ENCODE data around the gene ATXN1. TPM values are rescaled to one million over a fixed set of nuclear protein-coding genes. Genes with fewer than 3 reads are reported as not detected.

ATXN1 gene
- polyA plus RNA-seq, 1 donor from 2014 or later, result 28.2 TPM

DNA sequence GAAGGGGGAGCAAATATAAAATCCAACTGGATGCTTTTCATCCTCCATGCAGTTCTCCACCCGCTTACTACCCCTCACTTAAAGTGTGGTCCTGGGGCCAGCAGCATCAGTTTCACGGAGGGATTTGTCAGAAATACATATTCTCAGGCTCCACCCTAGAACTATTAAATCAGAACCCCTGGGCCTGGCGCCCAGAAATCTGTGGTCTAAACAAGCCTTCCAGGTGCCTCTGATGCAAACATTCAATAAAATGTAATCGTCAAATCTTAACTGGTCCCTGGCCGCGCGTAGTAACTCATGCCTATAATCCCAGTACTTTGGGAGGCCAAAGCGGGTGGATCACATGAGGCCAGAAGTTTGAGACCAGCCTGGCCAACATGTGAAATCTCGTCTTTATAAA is 47.7 kb downstream of the ATXN1 start:
- H3K9me3 ChIP-seq (ENCODE audit: low read length), result no peaks in the 10 kb centered on the region
- no peaks in the 10 kb centered on the region for H3K9me2 ChIP-seq (ENCODE audit: insufficient read depth, low read length)
- H3K27me3 ChIP-seq (ENCODE audit: insufficient read depth, low read depth, low read length), result no peaks in the 10 kb centered on the region
- H3K36me3 ChIP-seq (ENCODE audit: insufficient read depth, low read length), result peaks cover 3% of the 10 kb centered on the region
- no peak overlapping the region for H3K4me3 ChIP-seq (ENCODE audit: low read length)
- no peak overlapping the region for H2AFZ ChIP-seq (ENCODE audit: low read depth, low read length)
- no peaks in the 10 kb centered on the region for H3K79me2 ChIP-seq (replicated peaks; ENCODE audit: insufficient read depth, low read length)
- H4K20me1 ChIP-seq (ENCODE audit: insufficient read depth), result no peaks in the 10 kb centered on the region
- H3K27ac ChIP-seq (ENCODE audit: low read length), result no peak overlapping the region
- no peak overlapping the region for H3K4me2 ChIP-seq (ENCODE audit: low read length)
- TF ChIP-seq MXI1 (conservative IDR thresholded peaks at IDR 0.05; ENCODE audit: poor library complexity, severe bottlenecking) (no peak), SMC3 (conservative IDR thresholded peaks at IDR 0.05; ENCODE audit: poor library complexity) (no peak), EP300 (conservative IDR thresholded peaks at IDR 0.05; ENCODE audit: poor library complexity, severe bottlenecking) (no peak), TAF1 (IDR thresholded peaks at IDR 0.05; ENCODE audit: low read depth) (no peak), REST (IDR thresholded peaks at IDR 0.05; ENCODE audit: borderline replicate concordance) (no peak), RAD21 (conservative IDR thresholded peaks at IDR 0.05) (no peak), POLR2AphosphoS5 (IDR thresholded peaks at IDR 0.05) (no peak), EZH2 (IDR thresholded peaks at IDR 0.05; ENCODE audit: borderline replicate concordance, insufficient read depth, low read length, poor library complexity, severe bottlenecking) (no peak)
- TF ChIP-seq, protein P1, sequence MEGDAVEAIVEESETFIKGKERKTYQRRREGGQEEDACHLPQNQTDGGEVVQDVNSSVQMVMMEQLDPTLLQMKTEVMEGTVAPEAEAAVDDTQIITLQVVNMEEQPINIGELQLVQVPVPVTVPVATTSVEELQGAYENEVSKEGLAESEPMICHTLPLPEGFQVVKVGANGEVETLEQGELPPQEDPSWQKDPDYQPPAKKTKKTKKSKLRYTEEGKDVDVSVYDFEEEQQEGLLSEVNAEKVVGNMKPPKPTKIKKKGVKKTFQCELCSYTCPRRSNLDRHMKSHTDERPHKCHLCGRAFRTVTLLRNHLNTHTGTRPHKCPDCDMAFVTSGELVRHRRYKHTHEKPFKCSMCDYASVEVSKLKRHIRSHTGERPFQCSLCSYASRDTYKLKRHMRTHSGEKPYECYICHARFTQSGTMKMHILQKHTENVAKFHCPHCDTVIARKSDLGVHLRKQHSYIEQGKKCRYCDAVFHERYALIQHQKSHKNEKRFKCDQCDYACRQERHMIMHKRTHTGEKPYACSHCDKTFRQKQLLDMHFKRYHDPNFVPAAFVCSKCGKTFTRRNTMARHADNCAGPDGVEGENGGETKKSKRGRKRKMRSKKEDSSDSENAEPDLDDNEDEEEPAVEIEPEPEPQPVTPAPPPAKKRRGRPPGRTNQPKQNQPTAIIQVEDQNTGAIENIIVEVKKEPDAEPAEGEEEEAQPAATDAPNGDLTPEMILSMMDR (IDR thresholded peaks at IDR 0.05; ENCODE audit: poor library complexity, severe bottlenecking), result no peak
- H3F3A ChIP-seq (ENCODE audit: insufficient read depth, low read length, poor library complexity, severe bottlenecking), result no peaks in the 10 kb centered on the region
- no peak overlapping the region for H3K9ac ChIP-seq (ENCODE audit: low read length)

GRCh38 chr6:16712931-16713484 is 48.3 kb downstream of the ATXN1 start:
- Histone ChIP-seq H3K9me3 (ENCODE audit: low read length) (no peaks in the 10 kb centered on the region), H3K9me2 (ENCODE audit: insufficient read depth, low read length) (no peaks in the 10 kb centered on the region), H4K20me1 (ENCODE audit: insufficient read depth) (no peaks in the 10 kb centered on the region), H3F3A (ENCODE audit: insufficient read depth, low read length, poor library complexity, severe bottlenecking) (no peaks in the 10 kb centered on the region), H2AFZ (ENCODE audit: low read depth, low read length) (no peak overlapping the region), H3K36me3 (ENCODE audit: insufficient read depth, low read length) (peaks cover 3% of the 10 kb centered on the region), H3K27ac (ENCODE audit: low read length) (no peak overlapping the region), H3K27me3 (ENCODE audit: insufficient read depth, low read depth, low read length) (no peaks in the 10 kb centered on the region), H3K4me2 (ENCODE audit: low read length) (no peak overlapping the region), H3K79me2 (replicated peaks; ENCODE audit: insufficient read depth, low read length) (no peaks in the 10 kb centered on the region), H3K4me3 (ENCODE audit: low read length) (no peak overlapping the region), H3K9ac (ENCODE audit: low read length) (no peak overlapping the region)
- no peak for TF ChIP-seq SMC3 (conservative IDR thresholded peaks at IDR 0.05; ENCODE audit: poor library complexity)
- no peak for TF ChIP-seq EP300 (conservative IDR thresholded peaks at IDR 0.05; ENCODE audit: poor library complexity, severe bottlenecking)
- TF ChIP-seq TAF1 (IDR thresholded peaks at IDR 0.05; ENCODE audit: low read depth), result no peak
- TF ChIP-seq, protein P1 (IDR thresholded peaks at IDR 0.05; ENCODE audit: poor library complexity, severe bottlenecking), result no peak
- TF ChIP-seq EZH2 (IDR thresholded peaks at IDR 0.05; ENCODE audit: borderline replicate concordance, insufficient read depth, low read length, poor library complexity, severe bottlenecking), result no peak
- TF ChIP-seq MXI1 (conservative IDR thresholded peaks at IDR 0.05; ENCODE audit: poor library complexity, severe bottlenecking), result no peak
- TF ChIP-seq POLR2AphosphoS5 (IDR thresholded peaks at IDR 0.05), result no peak
- no peak for TF ChIP-seq RAD21 (conservative IDR thresholded peaks at IDR 0.05)
- no peak for TF ChIP-seq REST (IDR thresholded peaks at IDR 0.05; ENCODE audit: borderline replicate concordance)

Measured in neural cell (in vitro differentiated cells).